Esophagus (tissue), 2 donors: Measurements from ENCODE around the gene SLC27A3. TPM values are rescaled to one million over a fixed set of nuclear protein-coding genes. Genes with fewer than 3 reads are reported as not detected.
A peak's percentile ranks its signal among the peaks of the same experiment; 100 is the strongest.
"Not testable (repeated sequence)": the region's sequence is repeated elsewhere in the genome, so short reads cannot be mapped to it uniquely, and the experiment has no call there.

Experiments
- H3K27ac ChIP-seq, 2 donors: one replicate each; pipeline ENCODE4 v1.5.1; 2013; ENCODE audit warnings: low read depth in 2 of 2, mild to moderate bottlenecking in 2 of 2, inconsistent platforms in 1 of 2, low read length in 1 of 2, moderate library complexity in 1 of 2
- H3K27me3 ChIP-seq, 2 donors: one replicate each; pipeline ENCODE4 v1.6.1; 2013; ENCODE audit warnings: low read length in 2 of 2, control low read depth in 1 of 2, mild to moderate bottlenecking in 1 of 2; ENCODE audit not compliant: insufficient read depth in 2 of 2, control insufficient read depth in 1 of 2
- H3K36me3 ChIP-seq, 2 donors: one replicate each; pipeline ENCODE4 v1.6.1; 2013; ENCODE audit warnings: low read length in 1 of 2; ENCODE audit not compliant: control insufficient read depth in 2 of 2, insufficient read depth in 2 of 2
- H3K4me1 ChIP-seq, 2 donors: one replicate each; pipeline ENCODE4 v1.6.1; 2013; ENCODE audit warnings: low read length in 1 of 2; ENCODE audit not compliant: control insufficient read depth in 2 of 2, insufficient read depth in 2 of 2
- H3K4me3 ChIP-seq, 2 donors: one replicate each; pipeline ENCODE4 v1.5.1; 2013; ENCODE audit warnings: low read length in 2 of 2, mild to moderate bottlenecking in 2 of 2, low read depth in 1 of 2, moderate library complexity in 1 of 2
- H3K9me3 ChIP-seq, 2 donors: one replicate each; pipeline ENCODE4 v1.6.1; 2013; ENCODE audit warnings: mild to moderate bottlenecking in 2 of 2, low read depth in 1 of 2, low read length in 1 of 2, moderate library complexity in 1 of 2; ENCODE audit not compliant: control insufficient read depth in 2 of 2, insufficient read depth in 1 of 2
- WGBS, 2 donors: extraction: QIAGEN DNeasy Blood & Tissue Kit; methylation state at CpG; one replicate each; pipeline ENCODE4 v1.1.7; 2013; 5-methylcytosine and 5-hydroxymethylcytosine counted together
- polyA plus RNA-seq, 2 donors: library from polyadenylated mRNA; stranded (reverse); fragments of 200-250 nt; gene quantifications; one replicate each; pipeline ENCODE4 v1.2.3, GENCODE V29; 2013
- donor health status: healthy with polysubstance abuse.
- donor health status: Bipolar disorder and iron deficiency.

Gene SLC27A3
- polyA plus RNA-seq, 2 donors: 18.6 to 30.9 TPM

DNA sequence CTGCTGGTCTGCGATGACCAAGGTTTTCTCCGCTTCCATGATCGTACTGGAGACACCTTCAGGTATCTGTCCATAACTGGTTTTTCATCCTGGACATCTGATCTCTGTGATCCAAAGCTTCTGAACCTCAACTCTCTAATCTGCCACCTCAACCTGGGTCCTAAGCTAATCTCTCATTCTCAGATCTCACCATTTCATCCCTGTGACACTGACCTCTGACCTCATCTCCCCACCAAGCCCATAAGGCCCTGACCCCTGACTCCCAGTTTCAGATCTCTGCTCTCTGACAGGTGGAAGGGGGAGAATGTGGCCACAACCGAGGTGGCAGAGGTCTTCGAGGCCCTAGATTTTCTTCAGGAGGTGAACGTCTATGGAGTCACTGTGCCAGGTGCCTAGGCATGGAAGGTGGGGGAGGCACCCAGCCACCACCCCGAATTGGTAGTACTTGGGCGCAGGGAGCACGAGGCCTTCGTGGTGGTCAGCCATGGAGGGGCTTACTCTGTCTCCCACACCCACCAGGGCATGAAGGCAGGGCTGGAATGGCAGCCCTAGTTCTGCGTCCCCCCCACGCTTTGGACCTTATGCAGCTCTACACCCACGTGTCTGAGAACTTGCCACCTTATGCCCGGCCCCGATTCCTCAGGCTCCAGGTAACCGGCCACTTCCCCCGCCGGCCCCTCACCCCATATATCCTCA, 3.8 kb downstream of the SLC27A3 start:
- WGBS, 2 donors: 85 to 87% methylated on average over 18 of the region's 18 CpGs

DNA sequence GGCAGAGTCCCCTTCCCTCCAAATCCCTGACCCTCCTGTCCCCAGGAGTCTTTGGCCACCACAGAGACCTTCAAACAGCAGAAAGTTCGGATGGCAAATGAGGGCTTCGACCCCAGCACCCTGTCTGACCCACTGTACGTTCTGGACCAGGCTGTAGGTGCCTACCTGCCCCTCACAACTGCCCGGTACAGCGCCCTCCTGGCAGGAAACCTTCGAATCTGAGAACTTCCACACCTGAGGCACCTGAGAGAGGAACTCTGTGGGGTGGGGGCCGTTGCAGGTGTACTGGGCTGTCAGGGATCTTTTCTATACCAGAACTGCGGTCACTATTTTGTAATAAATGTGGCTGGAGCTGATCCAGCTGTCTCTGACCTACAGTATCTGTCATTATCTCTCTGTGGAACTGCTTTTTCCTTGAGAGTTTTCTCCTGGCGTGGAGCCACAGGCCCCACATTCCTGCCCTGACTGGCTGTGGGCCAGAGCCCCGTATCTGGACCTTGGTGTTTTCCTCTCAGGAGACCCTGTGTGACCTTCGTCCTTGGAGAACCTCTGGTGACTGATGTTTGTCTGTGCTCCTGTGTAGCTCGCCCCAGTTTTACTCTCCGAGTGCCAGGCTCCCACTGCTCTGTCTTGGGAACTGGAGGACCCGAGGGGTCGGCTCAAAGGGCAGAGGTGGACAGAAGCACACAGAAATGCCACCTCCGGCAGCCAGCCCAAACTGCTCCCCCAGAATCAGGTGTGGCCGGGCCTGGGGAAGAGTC, 4.8 kb downstream of the SLC27A3 start:
- 61 to 69% methylated on average over 17 of the region's 17 CpGs for WGBS, 2 donors
- H3K27me3 ChIP-seq: no peaks in the 10 kb centered on the region
- peaks cover 4 to 23% of the 10 kb centered on the region in 2 donors for H3K4me1 ChIP-seq
- no peaks in the 10 kb centered on the region for H3K9me3 ChIP-seq
- no peak overlapping the region for H3K27ac ChIP-seq
- peaks cover 0 to 2% of the 10 kb centered on the region in 2 donors for H3K36me3 ChIP-seq
- H3K4me3 ChIP-seq: no peak overlapping the region

More for the DNA sequence above, 3.8 kb downstream of the SLC27A3 start:
- Histone ChIP-seq H3K4me3 (no peak overlapping the region), H3K9me3 (no peaks in the 10 kb centered on the region), H3K27ac (no peak overlapping the region), H3K4me1 (peaks cover 4 to 27% of the 10 kb centered on the region in 2 donors), H3K27me3 (no peaks in the 10 kb centered on the region), H3K36me3 (peaks cover 0 to 2% of the 10 kb centered on the region in 2 donors)

DNA sequence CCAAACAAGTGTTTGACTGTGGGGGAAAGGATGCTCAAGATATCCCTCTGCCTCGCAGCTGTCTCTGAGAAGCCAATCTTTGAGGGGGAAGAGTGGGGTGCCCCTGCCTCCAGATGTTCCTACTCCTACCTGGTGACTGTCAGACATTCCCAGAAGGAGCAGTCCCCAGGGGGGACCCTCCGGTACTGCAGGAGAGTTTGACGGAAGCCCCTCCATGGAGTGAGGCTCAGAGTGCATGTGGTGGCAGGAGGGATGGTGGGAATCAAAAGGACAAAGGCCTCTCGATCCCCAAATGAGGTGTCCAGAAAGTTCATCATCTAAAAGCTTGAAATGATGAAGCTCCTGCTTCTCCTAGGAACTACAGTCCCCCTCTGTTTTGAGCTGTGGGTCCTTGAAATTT, 5.3 kb downstream of the SLC27A3 start:
- Histone ChIP-seq H3K27me3 (no peaks in the 10 kb centered on the region), H3K4me1 (peaks cover 4 to 22% of the 10 kb centered on the region in 2 donors), H3K4me3 (no peak overlapping the region), H3K27ac (no peak overlapping the region), H3K36me3 (peaks cover 0 to 2% of the 10 kb centered on the region in 2 donors), H3K9me3 (no peaks in the 10 kb centered on the region)
- WGBS, 2 donors: 70 to 73% methylated on average over 4 of the region's 4 CpGs

DNA sequence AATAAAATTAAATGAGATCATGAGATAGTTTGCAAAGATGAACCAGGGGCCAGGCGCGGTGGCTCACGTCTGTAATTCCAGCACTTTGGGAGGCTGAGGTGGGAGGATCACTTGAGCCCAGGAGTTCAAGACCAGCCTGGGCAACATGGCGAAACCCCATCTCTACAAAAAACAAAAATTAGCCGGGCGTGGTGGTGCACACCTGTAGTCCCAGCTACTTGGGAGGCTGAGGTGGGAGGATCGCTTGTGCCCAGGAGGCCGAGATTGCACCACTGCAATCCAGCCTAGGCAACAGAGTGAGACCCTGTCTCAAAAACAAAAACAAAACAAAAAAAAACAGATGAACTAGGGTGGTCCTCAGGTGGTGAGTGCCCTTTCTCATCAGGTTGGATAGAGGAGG, 7.4 kb downstream of the SLC27A3 start:
- H3K4me3 ChIP-seq: peak overlapping the region in 1 of 2 donors; percentile 76
- H3K36me3 ChIP-seq, H3K27me3 ChIP-seq, H3K9me3 ChIP-seq, H3K4me1 ChIP-seq: not testable (repeated sequence)
- H3K27ac ChIP-seq: peak overlapping the region; percentile 79 to 94
- WGBS, 2 donors: 91 to 92% methylated on average over 8 of the region's 8 CpGs

DNA sequence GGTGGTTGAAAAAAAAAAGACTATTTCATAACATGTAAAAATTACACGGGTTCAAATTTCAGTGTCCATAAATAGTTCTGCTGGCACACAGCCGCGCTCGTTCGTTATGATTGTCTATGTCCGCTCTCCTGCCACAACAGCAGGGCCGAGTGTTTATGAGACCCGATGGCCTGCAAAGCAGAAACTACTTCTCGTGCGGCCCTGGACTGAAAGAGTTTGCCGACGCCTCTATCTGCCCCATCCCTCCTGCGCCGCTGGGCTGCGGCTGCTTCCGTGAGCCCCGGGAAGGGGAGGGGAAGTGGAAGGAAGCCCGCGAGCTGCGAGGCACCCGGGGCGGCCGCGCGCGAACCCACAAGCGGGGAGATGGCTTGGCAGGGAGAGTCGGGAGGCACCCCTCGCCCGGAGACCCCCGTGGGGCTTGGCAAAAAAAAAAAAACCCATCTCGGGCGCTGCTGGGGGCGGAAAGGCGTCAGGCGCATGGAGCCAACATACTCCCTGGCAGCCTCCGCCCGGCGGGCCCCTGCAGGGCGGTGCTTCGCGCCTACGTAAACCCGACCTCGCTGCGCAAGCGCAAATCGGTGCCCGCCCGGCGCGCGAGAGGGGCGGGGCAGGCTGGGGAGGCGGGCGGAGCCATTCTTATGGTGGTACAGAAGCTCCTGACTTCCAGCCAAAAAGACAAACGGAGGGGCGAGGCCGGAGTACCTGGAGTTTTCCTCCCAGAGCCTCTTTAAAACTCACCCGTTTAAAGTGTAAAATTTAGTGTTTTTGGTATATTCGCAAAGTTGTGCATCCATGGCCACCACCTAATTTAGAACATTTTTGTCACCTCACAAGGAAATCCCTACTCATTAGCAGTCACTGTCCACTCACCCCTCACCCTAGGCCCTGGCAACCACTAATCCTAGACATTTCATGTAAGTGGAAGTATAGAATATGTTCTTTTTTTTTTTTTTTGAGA, 8.3 kb downstream of the SLC27A3 start:
- Histone ChIP-seq H3K4me1 (peaks cover 0 to 2% of the 10 kb centered on the region in 2 donors), H3K36me3 (peaks cover 0 to 2% of the 10 kb centered on the region in 2 donors), H3K27me3 (no peaks in the 10 kb centered on the region), H3K9me3 (no peaks in the 10 kb centered on the region), H3K27ac (peak overlapping the region; percentile 94 to 98), H3K4me3 (peak overlapping the region; percentile 63 to 76)
- WGBS, 2 donors: 0% methylated on average over 59 to 61 of the region's 61 CpGs

- Histone ChIP-seq H3K4me3 (no peak overlapping the region), H3K27me3 (no peaks in the 10 kb centered on the region), H3K4me1 (peaks cover 4 to 8% of the 10 kb centered on the region in 2 donors), H3K27ac (no peak overlapping the region), H3K9me3 (no peaks in the 10 kb centered on the region), H3K36me3 (no peaks in the 10 kb centered on the region)
- 91 to 98% methylated on average over 4 of the region's 4 CpGs for WGBS, 2 donors
These were observed 11.0 kb downstream of the SLC27A3 start for GRCh38 chr1:153786038-153786790.

DNA sequence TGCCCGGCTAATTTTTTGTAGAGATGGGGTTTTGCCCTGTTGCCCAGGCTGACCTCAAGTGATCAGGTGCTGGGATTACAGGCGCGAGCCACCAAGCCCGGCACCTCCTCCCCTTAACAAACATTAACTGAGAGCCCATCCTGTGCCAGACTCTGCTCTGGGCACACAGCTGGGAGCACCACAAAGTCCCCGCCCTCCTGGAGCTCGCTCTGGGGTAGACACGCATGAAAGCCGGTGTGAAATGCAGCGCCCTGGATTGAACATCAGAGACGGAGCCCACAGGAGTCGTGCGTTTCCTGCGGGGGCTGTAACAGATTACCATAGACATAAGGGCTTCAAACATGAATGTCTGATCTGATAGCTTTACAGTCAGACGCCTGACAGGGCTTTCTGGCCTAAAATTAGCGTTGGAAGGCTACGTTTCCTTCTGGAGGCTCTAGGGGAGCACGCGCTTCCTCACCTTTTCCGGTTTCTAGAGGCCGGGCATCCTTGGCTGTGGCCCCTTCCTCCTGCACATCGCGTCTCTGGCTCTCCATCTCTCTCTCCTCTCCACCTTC, 14.3 kb downstream of the SLC27A3 start:
- H3K27me3 ChIP-seq: no peaks in the 10 kb centered on the region
- peaks cover 4 to 11% of the 10 kb centered on the region in 2 donors for H3K4me1 ChIP-seq
- no peaks in the 10 kb centered on the region for H3K36me3 ChIP-seq
- H3K27ac ChIP-seq: peak overlapping the region; percentile 74 to 90
- 18 to 30% methylated on average over 22 of the region's 22 CpGs for WGBS, 2 donors
- peak overlapping the region in 1 of 2 donors; percentile 1 for H3K4me3 ChIP-seq
- H3K9me3 ChIP-seq: no peaks in the 10 kb centered on the region

GRCh38 chr1:153790313-153790965, 15.2 kb downstream of the SLC27A3 start:
- Histone ChIP-seq H3K27ac (peak overlapping the region; percentile 74 to 90), H3K36me3 (no peaks in the 10 kb centered on the region), H3K4me3 (peak overlapping the region in 1 of 2 donors; percentile 1), H3K9me3 (no peaks in the 10 kb centered on the region), H3K27me3 (no peaks in the 10 kb centered on the region), H3K4me1 (peaks cover 4 to 11% of the 10 kb centered on the region in 2 donors)
- 23 to 39% methylated on average over 16 of the region's 16 CpGs for WGBS, 2 donors
